NK-92 (cell line): Measurements from ENCODE around the gene CATSPERB.
"Not testable (repeated sequence)": the region's sequence is repeated elsewhere in the genome, so short reads cannot be mapped to it uniquely, and the experiment has no call there.

ENCODE experiments used
- DNase-seq: peaks from one replicate; lab custom pipeline; 2025; ENCODE audit not compliant: unreplicated experiment; lab: John Stamatoyannopoulos, UW

Gene CATSPERB

DNA sequence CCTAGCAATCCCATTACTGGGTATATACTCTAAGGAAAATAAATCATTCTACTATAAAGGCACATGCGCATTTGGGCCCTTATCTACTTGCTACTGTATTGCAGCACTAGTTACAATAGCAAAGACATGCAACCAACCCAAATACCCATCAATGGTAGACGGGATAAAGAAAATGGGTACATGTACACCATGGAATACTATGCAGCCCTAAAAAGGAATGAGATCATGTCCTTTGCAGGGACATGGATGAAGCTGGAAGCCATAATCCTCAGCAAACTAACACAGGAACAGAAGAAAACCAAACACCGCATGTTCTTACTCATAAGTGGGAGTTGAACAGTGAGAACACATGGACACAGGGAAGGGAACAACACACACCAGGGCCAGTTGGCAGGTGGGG is 54.2 kb downstream of the CATSPERB start:
- DNase-seq = not testable (repeated sequence)

DNA sequence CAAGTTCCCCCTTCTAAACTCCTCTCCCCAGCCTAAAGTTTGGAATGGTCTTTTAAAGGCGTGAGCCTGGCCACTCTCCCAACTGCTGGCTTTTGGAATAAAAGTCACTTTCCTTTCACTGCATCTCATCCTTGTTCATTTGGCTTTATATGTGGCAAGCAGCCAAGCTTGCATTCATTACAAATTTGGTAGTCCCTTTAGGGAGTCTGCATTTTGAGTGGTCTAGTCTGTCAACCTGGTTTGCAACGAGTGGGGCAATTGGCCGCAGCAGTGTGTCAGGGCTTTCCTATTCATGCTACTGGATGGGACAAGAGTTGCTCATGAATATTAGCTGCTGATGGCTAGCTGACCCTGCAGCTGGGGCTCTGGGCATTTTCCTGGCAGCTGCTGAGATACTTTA is 57.0 kb downstream of the CATSPERB start:
- no peak for DNase-seq

- DNase-seq = no peak
Observed at GRCh38 chr14:91669867-91670266, 62.0 kb downstream of the CATSPERB start.

DNA sequence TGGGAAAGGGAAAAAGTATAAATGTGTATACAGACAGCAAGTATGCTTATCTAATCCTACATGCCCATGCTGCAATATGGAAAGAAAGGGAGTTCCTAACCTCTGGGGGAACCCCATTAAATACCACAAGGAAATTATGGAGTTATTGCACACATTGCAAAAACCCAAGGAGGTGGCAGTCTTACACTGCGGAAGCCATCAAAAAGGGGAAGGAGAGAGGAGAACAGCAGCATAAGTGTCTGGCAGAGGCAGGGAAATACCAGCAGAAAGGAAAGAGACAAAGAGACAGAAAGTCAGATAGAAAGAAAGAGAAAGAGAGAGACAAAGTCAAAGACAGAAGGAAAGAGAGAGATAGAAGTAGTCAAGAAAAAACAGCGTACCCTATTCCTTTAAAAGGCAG is 64.8 kb downstream of the CATSPERB start:
- not testable (repeated sequence) for DNase-seq

GRCh38 chr14:91660790-91661189 is 71.1 kb downstream of the CATSPERB start:
- no peak for DNase-seq

DNA sequence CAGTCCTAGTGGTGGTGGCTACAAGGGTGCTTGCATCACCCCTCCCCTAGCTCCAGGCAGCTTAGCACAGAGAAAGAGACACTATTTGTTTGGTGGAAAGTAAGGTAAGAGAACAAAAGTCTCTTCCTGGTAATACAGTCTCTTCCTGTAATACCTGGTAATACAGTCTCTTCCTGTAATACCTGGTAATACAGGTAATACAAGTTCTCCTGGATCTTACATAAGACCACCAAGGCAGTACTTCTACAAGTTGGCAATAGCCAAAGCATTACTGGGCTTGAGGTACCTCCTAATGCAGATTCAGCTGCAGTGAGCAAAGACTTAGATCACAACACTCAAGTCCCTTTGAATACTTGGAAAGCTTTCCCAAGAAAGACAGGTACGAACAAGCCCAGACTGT is 77.0 kb downstream of the CATSPERB start:
- no peak for DNase-seq

GRCh38 chr14:91653451-91653850 is 78.4 kb downstream of the CATSPERB start:
- DNase-seq = no peak

DNA sequence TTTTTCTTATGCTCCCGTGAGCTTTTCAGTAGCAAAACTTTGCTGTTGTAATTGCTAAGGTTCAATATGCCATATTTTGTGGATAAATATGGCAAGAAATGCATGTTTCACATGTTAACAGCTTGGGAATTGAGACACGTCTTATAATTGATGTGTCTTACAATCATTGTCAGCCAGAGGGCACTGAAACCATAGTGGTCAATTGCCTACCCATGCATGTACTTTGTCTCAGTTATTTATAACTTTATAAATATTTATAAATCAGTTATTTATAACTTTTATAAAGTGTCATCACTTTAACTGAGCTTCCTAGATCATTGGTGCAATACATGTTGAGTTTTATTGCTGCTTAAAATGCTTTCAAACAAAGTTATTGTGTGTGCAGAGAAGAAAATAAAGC is 82.0 kb downstream of the CATSPERB start:
- no peak for DNase-seq

DNA sequence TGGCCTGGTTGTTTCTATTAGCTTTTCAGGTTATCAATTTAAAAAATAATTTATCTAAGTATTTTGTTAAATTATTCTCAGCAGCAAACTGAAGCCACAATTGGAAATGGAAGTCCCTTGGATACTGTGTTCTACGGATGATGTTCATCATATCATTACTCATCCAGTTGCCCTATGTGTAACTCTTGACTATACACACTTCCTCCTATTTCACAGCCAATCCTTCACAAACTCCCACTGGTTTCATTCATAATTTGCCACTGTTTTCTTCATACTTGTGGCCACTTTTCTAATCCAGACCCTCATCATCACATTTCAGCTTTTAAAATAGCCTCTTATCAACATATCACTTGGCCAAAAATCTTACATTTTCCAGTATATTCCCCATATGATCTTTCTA is 84.0 kb downstream of the CATSPERB start:
- no peak for DNase-seq

GRCh38 chr14:91636604-91637003 is 95.3 kb downstream of the CATSPERB start:
- DNase-seq = no peak

DNA sequence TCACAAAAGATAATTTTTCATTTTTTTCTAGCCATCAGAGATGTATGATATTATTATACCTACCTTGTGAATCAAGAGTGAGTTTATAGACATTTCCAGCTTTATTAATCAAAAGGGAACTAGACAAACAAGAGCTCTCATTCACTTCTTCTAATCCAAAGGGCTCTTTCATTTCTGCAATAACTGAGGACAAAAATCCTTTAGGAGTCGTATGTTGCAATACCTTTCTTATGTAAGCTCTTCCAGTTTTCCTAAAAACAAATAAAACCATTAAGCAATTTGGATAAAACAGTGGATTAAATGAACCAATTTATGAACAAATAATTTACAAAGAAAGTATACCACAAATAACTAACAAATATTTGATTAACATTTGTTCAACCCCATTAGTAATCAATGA is 107.1 kb downstream of the CATSPERB start:
- DNase-seq = no peak

DNA sequence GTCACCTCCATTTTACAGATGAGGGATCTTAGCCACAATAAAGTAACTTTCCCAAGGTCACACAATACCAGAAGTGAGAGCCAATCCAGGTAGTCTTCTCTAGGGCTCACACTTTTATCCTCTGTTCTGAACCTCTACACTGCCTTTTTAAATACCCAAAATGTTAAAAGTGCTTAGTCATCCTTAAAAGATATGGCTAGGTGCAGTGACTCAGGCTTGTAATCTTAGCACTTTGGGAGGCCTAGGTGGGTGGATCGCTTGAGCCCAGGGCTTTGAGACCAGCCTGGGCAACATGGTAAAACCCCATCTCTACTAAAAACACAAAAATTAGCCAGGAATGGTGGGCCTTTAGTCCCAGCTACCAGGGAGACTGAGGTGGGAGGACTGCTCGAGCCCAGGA is 117.7 kb downstream of the CATSPERB start:
- DNase-seq = no peak

GRCh38 chr14:91613459-91614112 is 118.3 kb downstream of the CATSPERB start:
- no peak for DNase-seq

DNA sequence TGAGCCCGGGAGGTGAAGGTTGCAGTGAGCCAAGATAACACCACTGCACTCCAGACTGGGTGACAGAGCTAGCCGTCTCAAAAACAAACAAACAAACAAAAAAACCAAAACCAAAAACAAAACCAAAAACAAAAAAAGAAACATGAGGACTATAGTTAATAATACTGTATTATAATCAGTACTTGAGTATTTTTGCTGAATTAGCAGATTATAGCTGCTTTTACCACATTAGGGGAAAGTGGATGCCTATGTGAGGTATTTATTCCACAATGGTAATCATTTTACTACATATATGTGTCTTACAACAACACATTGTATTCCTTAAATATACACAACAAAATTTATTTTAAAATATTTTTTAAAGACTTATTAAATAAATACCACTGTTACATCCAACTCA is 120.4 kb downstream of the CATSPERB start:
- DNase-seq = no peak

- no peak for DNase-seq
Observed at GRCh38 chr14:91609161-91609560, 122.7 kb downstream of the CATSPERB start.

GRCh38 chr14:91607322-91608047 is 124.4 kb downstream of the CATSPERB start:
- no peak for DNase-seq

DNA sequence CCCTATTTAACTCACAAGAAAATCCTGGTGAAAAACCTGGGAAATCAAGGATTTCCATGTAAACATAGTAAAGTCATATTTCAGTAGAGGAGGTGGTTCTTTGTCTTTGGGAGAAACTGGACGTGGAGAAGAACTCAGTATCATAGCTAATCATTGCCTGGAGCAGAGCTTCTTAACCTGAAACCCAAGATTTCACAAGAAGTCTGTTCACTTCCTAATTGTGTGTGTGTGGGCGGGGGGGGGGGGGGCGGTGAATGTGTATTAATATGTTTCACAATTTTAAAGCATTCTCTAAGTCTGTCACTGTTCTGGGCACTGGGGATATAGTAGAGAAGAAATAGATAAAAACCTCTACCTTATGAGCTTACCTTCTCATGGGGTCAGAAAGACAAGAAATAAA is 125.0 kb downstream of the CATSPERB start:
- no peak for DNase-seq

- not testable (repeated sequence) for DNase-seq
Observed at GRCh38 chr14:91604611-91605010, 127.3 kb downstream of the CATSPERB start.

GRCh38 chr14:91599994-91600393 is 131.9 kb downstream of the CATSPERB start:
- no peak for DNase-seq

DNA sequence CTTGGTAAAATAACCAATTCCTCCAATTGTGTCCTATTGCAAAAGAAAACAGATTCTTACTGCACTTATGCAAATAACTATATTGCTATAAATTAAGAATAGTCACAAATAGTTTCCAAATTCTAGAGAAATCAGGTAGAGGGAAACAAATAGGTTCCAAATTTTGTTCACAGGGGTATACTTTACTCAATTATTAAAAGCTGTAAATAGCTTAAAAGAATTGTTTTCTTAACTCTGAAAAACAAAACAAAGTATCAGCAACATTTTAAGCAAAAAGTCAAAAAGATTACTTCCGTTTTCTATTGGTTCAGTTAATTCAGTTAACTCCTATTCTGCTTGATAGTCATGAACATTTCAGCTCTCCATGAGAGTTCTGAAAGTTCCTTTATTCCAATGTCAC is 136.2 kb downstream of the CATSPERB start:
- no peak for DNase-seq

- not testable (repeated sequence) for DNase-seq
Observed at GRCh38 chr14:91593957-91594356, 137.9 kb downstream of the CATSPERB start.

DNA sequence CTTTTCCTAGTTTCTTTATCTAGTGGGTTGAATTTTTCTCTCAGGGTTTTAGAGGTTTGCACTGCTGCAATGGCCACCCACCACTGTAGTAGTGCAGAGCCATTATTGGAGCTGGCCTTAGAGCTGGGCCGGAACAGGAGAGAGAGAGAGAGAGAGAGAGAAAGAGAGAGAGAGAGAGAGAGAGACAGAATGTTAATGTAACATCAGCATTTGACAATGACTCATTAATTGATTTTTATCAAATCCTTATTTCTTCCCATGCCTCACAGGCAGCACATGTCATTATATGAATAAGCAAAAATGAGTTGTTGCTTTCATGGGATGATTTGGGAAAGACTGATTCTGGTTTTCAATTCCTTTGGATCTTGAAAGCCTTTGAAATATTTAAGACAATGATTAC is 145.5 kb downstream of the CATSPERB start:
- no peak for DNase-seq

DNA sequence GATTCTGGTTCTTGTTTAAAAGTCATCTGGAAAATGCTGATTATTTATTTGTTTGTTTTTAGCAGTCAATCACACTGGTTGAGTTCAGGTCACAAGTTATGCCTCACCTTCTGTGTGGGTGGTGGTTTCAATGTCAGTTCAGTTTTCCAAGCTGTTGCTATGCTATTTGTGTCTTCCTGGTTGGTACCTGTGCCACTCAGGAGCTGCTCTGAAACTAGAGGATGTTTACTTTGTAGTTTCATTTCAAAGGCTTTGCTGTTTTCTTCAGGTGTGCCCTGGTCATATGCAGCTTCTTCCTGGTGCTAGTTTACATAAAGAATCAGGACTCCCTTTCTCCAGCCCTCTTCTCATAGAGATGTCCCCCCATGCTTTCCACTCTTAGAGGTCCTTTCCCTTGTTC is 146.0 kb downstream of the CATSPERB start:
- no peak for DNase-seq
